GM12801 (cell line): ENCODE measurements around the gene LARP6.

Experiments used
- CTCF ChIP-seq: IDR thresholded peaks from one replicate; pipeline ENCODE4 v1.5.1; 2011; ENCODE audit warnings: control low read depth; ENCODE audit not compliant: insufficient read length; ENCODE audit errors: extremely low read depth

LARP6 gene

GRCh38 chr15:70793694-70794093, 60.3 kb downstream of the LARP6 start:
- no peak for TF ChIP-seq CTCF

DNA sequence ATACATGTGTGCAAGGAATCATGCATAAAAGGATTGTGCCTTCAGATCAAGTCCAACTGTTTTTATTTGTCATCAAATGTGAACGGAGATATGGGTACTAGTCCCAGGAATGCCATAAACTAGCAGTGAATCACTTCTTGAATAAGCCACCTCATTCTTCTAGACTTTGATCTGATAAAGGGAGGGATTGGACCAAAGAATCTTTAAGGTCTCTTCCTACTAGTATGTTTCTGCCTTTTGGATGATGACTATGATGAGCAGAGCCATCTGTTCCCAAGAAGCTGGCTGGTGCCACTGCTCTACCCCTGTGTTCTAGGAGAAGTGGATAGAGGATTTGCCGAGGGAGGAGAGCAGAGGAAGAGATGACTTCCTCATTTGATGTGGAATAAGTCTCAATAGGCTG, 61.8 kb downstream of the LARP6 start:
- no peak for TF ChIP-seq CTCF

DNA sequence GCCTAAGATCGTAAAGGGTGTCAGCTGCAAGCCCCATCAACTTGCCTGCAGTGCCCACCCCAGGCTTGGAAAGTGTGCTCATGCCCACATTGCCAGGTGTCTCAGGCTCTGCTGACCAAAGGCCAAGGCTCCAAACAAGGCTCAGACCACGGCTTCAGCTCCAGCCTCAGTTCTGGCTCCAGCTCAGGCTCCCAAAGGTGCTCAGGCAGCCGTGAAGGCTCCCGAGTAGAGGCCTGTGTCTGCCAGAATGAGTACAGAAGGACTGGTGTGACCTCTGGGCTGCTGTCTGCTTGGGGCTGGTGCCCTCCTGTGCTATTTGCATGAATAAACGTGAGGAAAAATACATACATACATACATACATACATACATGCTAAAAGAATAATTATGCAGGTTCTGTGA, 62.7 kb downstream of the LARP6 start:
- TF ChIP-seq CTCF = no peak

DNA sequence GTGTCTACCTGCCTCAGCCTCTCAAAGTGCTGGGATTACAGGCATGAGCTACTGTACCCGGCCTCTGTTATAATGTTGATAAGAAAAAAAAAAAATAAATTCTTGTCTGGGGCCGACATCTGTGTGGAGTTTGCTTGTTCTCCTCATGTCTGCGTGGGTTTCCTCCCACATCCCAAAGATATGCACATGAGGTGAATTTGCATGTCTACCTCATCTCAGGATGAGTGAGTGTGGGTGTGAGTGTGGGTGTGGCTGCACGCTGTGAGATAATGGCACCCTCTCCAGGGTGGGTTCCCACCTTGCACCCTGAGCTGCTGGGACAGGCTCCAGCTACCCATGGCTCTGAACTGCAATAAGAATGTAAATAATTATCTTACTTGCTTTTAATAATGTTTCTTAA, 64.7 kb downstream of the LARP6 start:
- no peak for TF ChIP-seq CTCF

GRCh38 chr15:70788114-70789049, 65.6 kb downstream of the LARP6 start:
- no peak for TF ChIP-seq CTCF

DNA sequence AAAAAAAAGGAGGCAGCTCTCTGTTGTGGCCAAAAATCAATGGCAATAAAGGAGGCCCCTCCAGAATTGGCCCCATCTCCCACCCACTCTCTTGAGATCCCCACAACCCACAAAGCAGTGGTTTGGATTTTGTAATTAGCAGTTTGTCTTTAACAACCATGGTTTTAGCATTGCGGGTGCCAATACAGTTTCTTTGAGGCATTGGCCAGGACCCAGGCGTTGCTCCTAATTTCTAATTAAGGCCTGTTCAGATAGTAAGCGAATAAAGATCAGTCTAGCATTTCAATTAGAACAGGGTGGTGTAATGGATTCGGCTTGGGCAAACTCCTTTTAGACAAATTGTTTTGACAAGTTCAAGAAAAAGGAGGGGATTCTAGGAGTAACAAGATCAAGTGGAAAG, 67.0 kb downstream of the LARP6 start:
- TF ChIP-seq CTCF = no peak

DNA sequence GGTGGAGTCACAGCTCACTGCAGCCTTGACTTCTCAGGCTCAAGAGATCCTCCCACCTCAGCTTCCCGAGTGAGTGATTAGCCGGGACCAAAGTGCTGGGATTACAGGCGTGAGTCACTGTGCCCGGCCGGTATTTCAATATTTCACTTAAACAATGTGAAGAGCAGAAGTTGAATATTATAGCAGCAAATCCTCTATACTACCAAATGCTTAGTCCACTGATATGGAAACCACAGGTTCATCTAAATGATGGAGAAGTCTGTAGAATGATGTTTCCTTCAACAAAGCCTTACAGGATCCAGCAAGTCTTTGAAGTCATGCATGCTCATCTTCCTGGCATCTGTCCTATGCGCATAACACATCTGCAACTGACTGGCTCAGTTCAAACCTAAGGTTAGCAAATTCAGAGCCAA, 70.3 kb downstream of the LARP6 start:
- no peak for TF ChIP-seq CTCF

- TF ChIP-seq CTCF = no peak
These were observed 70.9 kb downstream of the LARP6 start for GRCh38 chr15:70783041-70783440.
